Ureter (tissue), 1 donor: Measurements from ENCODE around the gene TMEM131L. TPM values are rescaled to one million over a fixed set of nuclear protein-coding genes. Genes with fewer than 3 reads are reported as not detected.

ENCODE experiments used
- total RNA-seq: library from RNA; stranded (reverse); gene quantifications from one replicate; pipeline ENCODE4 v1.2.4, GENCODE V29; 2023
- donor health status: DM: yes; HTN: yes; CAD: no.

Gene TMEM131L
- total RNA-seq, 1 donor from 2014 or later: 12.1 TPM

Other genes starting within 250 kb of the TMEM131L start
- gene MND1, start 121.7 kb upstream of the TMEM131L start, total RNA-seq: not detected
- 13.9 TPM for gene TLR2, start 217.9 kb downstream of the TMEM131L start, total RNA-seq